SK-N-SH treated with all-trans-retinoic acid at 6 μM for 48 hours (cell line): ENCODE data around the gene TRMO.

Experiments
- ATAC-seq: fragments of 200-7000 bp; cut with Tn5 transposase; 3 replicates; pipeline ENCODE4 v1.9.1; 2020; ENCODE audit warnings: mild to moderate bottlenecking, moderate library complexity
- ARNTL ChIP-seq: fragments of 450-650 bp; formaldehyde crosslinking; IDR thresholded peaks from 2 replicates; pipeline ENCODE4 v1.5.0; 2020; ENCODE audit warnings: low read depth, mild to moderate bottlenecking, moderate library complexity, borderline replicate concordance
- BACH2 ChIP-seq: fragments of 250-450 bp; sonication (Bioruptor Pico); IDR thresholded peaks from 2 replicates; pipeline ENCODE4 v1.9.0; 2021; ENCODE audit warnings: mild to moderate bottlenecking, borderline replicate concordance
- CREB5 ChIP-seq: fragments of 250-450 bp; sonication (Bioruptor Pico); IDR thresholded peaks from 2 replicates; pipeline ENCODE4 v1.5.1; 2020; ENCODE audit warnings: low read depth, mild to moderate bottlenecking, moderate library complexity
- CSDC2 ChIP-seq: fragments of 250-450 bp; sonication (Bioruptor Pico); IDR thresholded peaks from 2 replicates; pipeline ENCODE4 v1.5.0; 2020; ENCODE audit warnings: mild to moderate bottlenecking, moderate library complexity
- CSRNP3 ChIP-seq: fragments of 250-450 bp; sonication (Bioruptor Pico); IDR thresholded peaks from 2 replicates; pipeline ENCODE4 v1.5.1; 2021; ENCODE audit warnings: mild to moderate bottlenecking, moderate library complexity
- ESRRG ChIP-seq: fragments of 250-450 bp; sonication (Bioruptor Pico); IDR thresholded peaks from 2 replicates; pipeline ENCODE4 v1.6.1; 2021; ENCODE audit warnings: mild to moderate bottlenecking
- GLIS3 ChIP-seq: fragments of 250-450 bp; sonication (Bioruptor Pico); IDR thresholded peaks from 2 replicates; pipeline ENCODE4 v1.5.0; 2020; ENCODE audit warnings: mild to moderate bottlenecking, moderate library complexity
- ISL1 ChIP-seq: fragments of 250-450 bp; sonication (Bioruptor Pico); IDR thresholded peaks from 2 replicates; pipeline ENCODE4 v2.1.2; 2022; ENCODE audit warnings: mild to moderate bottlenecking, moderate library complexity
- OSR1 ChIP-seq: fragments of 250-450 bp; sonication (Bioruptor Pico); IDR thresholded peaks from 2 replicates; pipeline ENCODE4 v1.8.0; 2022; ENCODE audit warnings: moderate library complexity, mild to moderate bottlenecking, inconsistent platforms
- PATZ1 ChIP-seq: fragments of 250-450 bp; sonication (Bioruptor Pico); IDR thresholded peaks from 2 replicates; pipeline ENCODE4 v1.8.0; 2020; ENCODE audit warnings: mild to moderate bottlenecking, moderate library complexity, borderline replicate concordance
- POU6F1 ChIP-seq: fragments of 250-450 bp; sonication (Bioruptor Pico); IDR thresholded peaks from 2 replicates; pipeline ENCODE4 v1.8.0; 2021; ENCODE audit warnings: low read depth, mild to moderate bottlenecking, moderate library complexity, borderline replicate concordance
- PPARA ChIP-seq: fragments of 250-450 bp; sonication (Bioruptor Pico); IDR thresholded peaks from 2 replicates; pipeline ENCODE4 v1.5.0; 2020; ENCODE audit warnings: mild to moderate bottlenecking, borderline replicate concordance
- RARB ChIP-seq: fragments of 250-450 bp; sonication (Bioruptor Pico); IDR thresholded peaks from 2 replicates; pipeline ENCODE4 v1.8.0; 2021; ENCODE audit warnings: mild to moderate bottlenecking, moderate library complexity
- SNAI2 ChIP-seq: fragments of 250-450 bp; sonication (Bioruptor Pico); IDR thresholded peaks from 2 replicates; pipeline ENCODE4 v1.5.0; 2020; ENCODE audit warnings: mild to moderate bottlenecking, moderate library complexity
- TCF4 ChIP-seq: fragments of 250-450 bp; sonication (Bioruptor Pico); IDR thresholded peaks from 2 replicates; pipeline ENCODE4 v1.8.0; 2021; ENCODE audit warnings: mild to moderate bottlenecking, moderate library complexity, borderline replicate concordance
- TOX ChIP-seq: fragments of 250-450 bp; sonication (Bioruptor Pico); IDR thresholded peaks from 2 replicates; pipeline ENCODE4 v1.8.0; 2021; ENCODE audit warnings: mild to moderate bottlenecking, moderate library complexity, borderline replicate concordance
- TSHZ2 ChIP-seq: fragments of 250-450 bp; sonication (Bioruptor Pico); IDR thresholded peaks from 2 replicates; pipeline ENCODE4 v1.5.0; 2020; ENCODE audit warnings: mild to moderate bottlenecking, moderate library complexity
- ZC3H10 ChIP-seq: fragments of 250-450 bp; sonication (Bioruptor Pico); IDR thresholded peaks from 2 replicates; pipeline ENCODE4 v1.5.1; 2021; ENCODE audit warnings: mild to moderate bottlenecking, moderate library complexity
- ZFP3 ChIP-seq: fragments of 250-450 bp; sonication (Bioruptor Pico); IDR thresholded peaks from 2 replicates; pipeline ENCODE4 v1.5.0; 2020; ENCODE audit warnings: mild to moderate bottlenecking, moderate library complexity
- ZFP30 ChIP-seq: fragments of 450-650 bp; formaldehyde crosslinking; IDR thresholded peaks from 2 replicates; pipeline ENCODE4 v1.5.0; 2022; ENCODE audit warnings: mild to moderate bottlenecking, moderate library complexity
- ZNF565 ChIP-seq: fragments of 450-650 bp; formaldehyde crosslinking; conservative IDR thresholded peaks from 2 replicates; pipeline ENCODE4 v1.5.0; 2020; ENCODE audit warnings: low read depth, mild to moderate bottlenecking, moderate library complexity
- ZNF70 ChIP-seq: fragments of 450-650 bp; formaldehyde crosslinking; IDR thresholded peaks from 2 replicates; pipeline ENCODE4 v1.5.0; 2020; ENCODE audit warnings: mild to moderate bottlenecking, moderate library complexity
- ZNF8 ChIP-seq: fragments of 450-650 bp; formaldehyde crosslinking; IDR thresholded peaks from 2 replicates; pipeline ENCODE4 v1.5.0; 2020; ENCODE audit warnings: mild to moderate bottlenecking, moderate library complexity

Gene TRMO

GRCh38 chr9:97921959-97922724 is at the start of gene TRMO:
Gene TRMO, minus strand, starts transcription at chr9:97922500. Its CDS starts 7 bp downstream, at chr9:97922493.
- TF ChIP-seq ZNF565 (peak; percentile 97), TCF4 (CRISPR knock-in tag) (peak; percentile 37; the same call in 1 of the 2 replicates), ZNF8 (peak; percentile 69; the same call in 1 of the 2 replicates), CREB5 (peak; percentile 98), SNAI2 (peak; percentile 89), RARB (peak; percentile 49; the same call in 1 of the 2 replicates), PPARA (CRISPR knock-in tag) (peak; percentile 98), PATZ1 (CRISPR knock-in tag) (0 out of 2 replicates have a peak, but pooled peaks have one; percentile 21), ZFP3 (CRISPR knock-in tag) (peak; percentile 90), TOX (no peak; the same call in 1 of the 2 replicates), ARNTL (CRISPR knock-in tag) (peak; percentile 92), GLIS3 (CRISPR knock-in tag) (no peak; the same call in 1 of the 2 replicates), POU6F1 (CRISPR knock-in tag) (0 out of 2 replicates have a peak, but pooled peaks have one; percentile 21), CSDC2 (peak; percentile 98), ISL1 (CRISPR knock-in tag) (peak; percentile 12; the same call in 1 of the 2 replicates), ZNF70 (CRISPR knock-in tag) (peak; percentile 79), ZFP30 (peak; percentile 55; the same call in 1 of the 2 replicates), TSHZ2 (CRISPR knock-in tag) (peak; percentile 82), CSRNP3 (CRISPR knock-in tag) (peak; percentile 92), OSR1 (CRISPR knock-in tag) (no peak), ESRRG (CRISPR knock-in tag) (peak; percentile 71; the same call in 1 of the 2 replicates), ZC3H10 (CRISPR knock-in tag) (no peak), BACH2 (CRISPR knock-in tag) (peak; percentile 94; the same call in 1 of the 2 replicates)
- peak; percentile 91 for ATAC-seq

- no peak for ATAC-seq
- no peak for TF ChIP-seq ESRRG (CRISPR knock-in tag)
- TF ChIP-seq ZC3H10 (CRISPR knock-in tag) = no peak
- no peak for TF ChIP-seq ZFP3 (CRISPR knock-in tag)
- TF ChIP-seq ZNF565 = no peak
- TF ChIP-seq PPARA (CRISPR knock-in tag) = no peak
- no peak for TF ChIP-seq CSDC2
- TF ChIP-seq ISL1 (CRISPR knock-in tag) = no peak
- no peak for TF ChIP-seq POU6F1 (CRISPR knock-in tag)
- TF ChIP-seq CREB5 = no peak
- no peak for TF ChIP-seq RARB
- TF ChIP-seq TSHZ2 (CRISPR knock-in tag) = no peak
- TF ChIP-seq TOX = no peak
These were observed 47.9 kb upstream of the TRMO start for GRCh38 chr9:97970165-97970564.
